Measurements from ENCODE around the gene KPTN. TPM values are rescaled to one million over a fixed set of nuclear protein-coding genes. Genes with fewer than 3 reads are reported as not detected.

The KPTN gene
- polyA plus RNA-seq, 1 donor (not counting 4 experiments of a cell fraction or from before 2014, with no cell fraction given), result 7.3 TPM

GRCh38 chr19:47495478-47496372 lies 11.7 kb upstream of the KPTN start:
- H3K9me3 ChIP-seq (ENCODE audit: control insufficient read depth, low read depth, low read length), result no peaks in the 10 kb centered on the region
- no peak overlapping the region for H3K9ac ChIP-seq (ENCODE audit: control insufficient read depth, extremely low read depth, insufficient read depth, low read length)
- H2AFZ ChIP-seq (ENCODE audit: control insufficient read depth, low read length), result no peak overlapping the region
- peaks cover 6% of the 10 kb centered on the region for H4K20me1 ChIP-seq (ENCODE audit: control insufficient read depth, extremely low read depth, insufficient read depth, low read length)
- no peaks in the 10 kb centered on the region for H3K4me1 ChIP-seq (ENCODE audit: control insufficient read depth, extremely low read depth, insufficient read depth, low read length)
- peaks cover 35 to 46% of the 10 kb centered on the region in 2 experiments for H3K36me3 ChIP-seq (ENCODE audit: control insufficient read depth in 2 of 2, extremely low read depth in 1 of 2, insufficient read depth in 2 of 2, low read length in 2 of 2)
- no peak overlapping the region for H3K4me3 ChIP-seq (ENCODE audit: control insufficient read depth in 2 of 3, extremely low read depth in 1 of 3, insufficient read depth in 2 of 3, low read depth in 1 of 3, low read length in 3 of 3)
- no peaks in the 10 kb centered on the region for H3K9me1 ChIP-seq (ENCODE audit: control insufficient read depth, extremely low read depth, insufficient read depth, low read length)
- no peak for DNase-seq (ENCODE audit: low read depth, low spot score)
- FAIRE-seq, result no peak
- no peak overlapping the region for H3K4me2 ChIP-seq (ENCODE audit: control insufficient read depth, extremely low read depth, insufficient read depth, low read depth, low read length)
- H3K27me3 ChIP-seq (ENCODE audit: control insufficient read depth, extremely low read depth, insufficient read depth, low read length), result no peaks in the 10 kb centered on the region
- TF ChIP-seq EZH2 (IDR thresholded peaks at IDR 0.05; ENCODE audit: low read length) (no peak), CTCF (optimal IDR thresholded peaks at IDR 0.05 in 1 of 3, IDR thresholded peaks at IDR 0.05 in 1 of 3, conservative IDR thresholded peaks at IDR 0.05 in 1 of 3; ENCODE audit: extremely low read depth in 1 of 3, insufficient read depth in 2 of 3, low read length in 3 of 3) (no peak)
- dilution Hi-C loops (cut with MboI; ENCODE audit: extremely low pct_ligation_motif_present, low sequenced_read_pairs), result no loop called here
- H3K79me2 ChIP-seq (ENCODE audit: control insufficient read depth, insufficient read depth, low read length), result peaks cover 3% of the 10 kb centered on the region
- no peak overlapping the region for H3K27ac ChIP-seq (ENCODE audit: control insufficient read depth, insufficient read depth, low read length)

- no peak overlapping the region for H3K4me2 ChIP-seq (ENCODE audit: control insufficient read depth, extremely low read depth, insufficient read depth, low read depth, low read length)
- no peaks in the 10 kb centered on the region for H3K9me1 ChIP-seq (ENCODE audit: control insufficient read depth, extremely low read depth, insufficient read depth, low read length)
- dilution Hi-C loops (cut with MboI; ENCODE audit: extremely low pct_ligation_motif_present, low sequenced_read_pairs), result no loop called here
- H3K9me3 ChIP-seq (ENCODE audit: control insufficient read depth, low read depth, low read length), result no peaks in the 10 kb centered on the region
- no peaks in the 10 kb centered on the region for H3K27me3 ChIP-seq (ENCODE audit: control insufficient read depth, extremely low read depth, insufficient read depth, low read length)
- H3K4me3 ChIP-seq (ENCODE audit: control insufficient read depth in 2 of 3, extremely low read depth in 1 of 3, insufficient read depth in 2 of 3, low read depth in 1 of 3, low read length in 3 of 3), result no peak overlapping the region
- peaks cover 3% of the 10 kb centered on the region for H3K79me2 ChIP-seq (ENCODE audit: control insufficient read depth, insufficient read depth, low read length)
- TF ChIP-seq EZH2 (IDR thresholded peaks at IDR 0.05; ENCODE audit: low read length), result no peak
- no peak for TF ChIP-seq CTCF (optimal IDR thresholded peaks at IDR 0.05 in 1 of 3, IDR thresholded peaks at IDR 0.05 in 1 of 3, conservative IDR thresholded peaks at IDR 0.05 in 1 of 3; ENCODE audit: extremely low read depth in 1 of 3, insufficient read depth in 2 of 3, low read length in 3 of 3)
- no peak for FAIRE-seq
- peaks cover 43 to 48% of the 10 kb centered on the region in 2 experiments for H3K36me3 ChIP-seq (ENCODE audit: control insufficient read depth in 2 of 2, extremely low read depth in 1 of 2, insufficient read depth in 2 of 2, low read length in 2 of 2)
- H3K27ac ChIP-seq (ENCODE audit: control insufficient read depth, insufficient read depth, low read length), result no peak overlapping the region
- H3K4me1 ChIP-seq (ENCODE audit: control insufficient read depth, extremely low read depth, insufficient read depth, low read length), result no peaks in the 10 kb centered on the region
- H3K9ac ChIP-seq (ENCODE audit: control insufficient read depth, extremely low read depth, insufficient read depth, low read length), result no peak overlapping the region
- no peak for DNase-seq (ENCODE audit: low read depth, low spot score)
- H2AFZ ChIP-seq (ENCODE audit: control insufficient read depth, low read length), result no peak overlapping the region
- peaks cover 6% of the 10 kb centered on the region for H4K20me1 ChIP-seq (ENCODE audit: control insufficient read depth, extremely low read depth, insufficient read depth, low read length)
Measured at GRCh38 chr19:47494729-47495128, 10.7 kb upstream of the KPTN start.
